ENCODE results near the gene LIPJ.

- TF ChIP-seq CTCF (IDR thresholded peaks at IDR 0.05; ENCODE audit: low read depth, low read length, poor library complexity, severe bottlenecking) (no peak), EZH2phosphoT487 (IDR thresholded peaks at IDR 0.05; ENCODE audit: borderline replicate concordance, low read length) (no peak)
These were observed 38.3 kb downstream of the LIPJ start for GRCh38 chr10:88624840-88625239.
